ENCODE measurements around the gene TRAK2.

- no peak for TF ChIP-seq JUND (IDR thresholded peaks at IDR 0.05)
- TF ChIP-seq EZH2 (IDR thresholded peaks at IDR 0.05), result no peak
- TF ChIP-seq POLR2A (IDR thresholded peaks at IDR 0.05; ENCODE audit: borderline replicate concordance, extremely low read depth, insufficient read depth, insufficient read length), result no peak
- TF ChIP-seq CTCF (IDR thresholded peaks at IDR 0.05 in 2 of 3, conservative IDR thresholded peaks at IDR 0.05 in 1 of 3; ENCODE audit: borderline replicate concordance in 1 of 3, insufficient read depth in 1 of 3, low read depth in 2 of 3, low read length in 2 of 3), result no peak
Observed at GRCh38 chr2:201353116-201353515, 98.1 kb downstream of the TRAK2 start.
